ENCODE results near the gene BRD1. TPM values are rescaled to one million over a fixed set of nuclear protein-coding genes. Genes with fewer than 3 reads are reported as not detected.

The BRD1 gene
- polyA plus RNA-seq, 1 donor from 2014 or later, result 79.3 TPM

- Histone ChIP-seq H3K4me2 (ENCODE audit: low read length) (no peak overlapping the region), H4K20me1 (ENCODE audit: insufficient read depth) (no peaks in the 10 kb centered on the region)
These were observed 74.3 kb downstream of the BRD1 start for GRCh38 chr22:49753276-49753890.

GRCh38 chr22:49752598-49753091 is 75.0 kb downstream of the BRD1 start:
- H3K9ac ChIP-seq (ENCODE audit: low read length), result no peak overlapping the region
- H3K4me2 ChIP-seq (ENCODE audit: low read length), result no peak overlapping the region
- no peaks in the 10 kb centered on the region for H4K20me1 ChIP-seq (ENCODE audit: insufficient read depth)
- no peaks in the 10 kb centered on the region for H3K9me2 ChIP-seq (ENCODE audit: insufficient read depth, low read length)
- no peak overlapping the region for H2AFZ ChIP-seq (ENCODE audit: low read depth, low read length)
- no peaks in the 10 kb centered on the region for H3K36me3 ChIP-seq (ENCODE audit: insufficient read depth, low read length)
- TF ChIP-seq TAF1 (IDR thresholded peaks at IDR 0.05; ENCODE audit: low read depth), result no peak
- no peak for TF ChIP-seq RAD21 (conservative IDR thresholded peaks at IDR 0.05)
- TF ChIP-seq MXI1 (conservative IDR thresholded peaks at IDR 0.05; ENCODE audit: poor library complexity, severe bottlenecking), result no peak
- no peak for TF ChIP-seq EP300 (conservative IDR thresholded peaks at IDR 0.05; ENCODE audit: poor library complexity, severe bottlenecking)
- no peak for TF ChIP-seq SMC3 (conservative IDR thresholded peaks at IDR 0.05; ENCODE audit: poor library complexity)
- TF ChIP-seq EZH2 (IDR thresholded peaks at IDR 0.05; ENCODE audit: borderline replicate concordance, insufficient read depth, low read length, poor library complexity, severe bottlenecking), result no peak
- TF ChIP-seq POLR2AphosphoS5 (IDR thresholded peaks at IDR 0.05), result no peak
- H3K79me2 ChIP-seq (replicated peaks; ENCODE audit: insufficient read depth, low read length), result no peaks in the 10 kb centered on the region
- H3K9me3 ChIP-seq (ENCODE audit: low read length), result peaks cover 5% of the 10 kb centered on the region
- no peak overlapping the region for H3K4me3 ChIP-seq (ENCODE audit: low read length)
- H3K27ac ChIP-seq (ENCODE audit: low read length), result no peak overlapping the region
- H3F3A ChIP-seq (ENCODE audit: insufficient read depth, low read length, poor library complexity, severe bottlenecking), result no peaks in the 10 kb centered on the region
- H3K27me3 ChIP-seq (ENCODE audit: insufficient read depth, low read depth, low read length), result no peaks in the 10 kb centered on the region

More at GRCh38 chr22:49753276-49753890, 74.3 kb downstream of the BRD1 start:
- Histone ChIP-seq H3K9me3 (ENCODE audit: low read length) (peaks cover 5% of the 10 kb centered on the region), H3K4me3 (ENCODE audit: low read length) (no peak overlapping the region), H2AFZ (ENCODE audit: low read depth, low read length) (no peak overlapping the region), H3F3A (ENCODE audit: insufficient read depth, low read length, poor library complexity, severe bottlenecking) (no peaks in the 10 kb centered on the region), H3K27me3 (ENCODE audit: insufficient read depth, low read depth, low read length) (no peaks in the 10 kb centered on the region), H3K36me3 (ENCODE audit: insufficient read depth, low read length) (no peaks in the 10 kb centered on the region), H3K9me2 (ENCODE audit: insufficient read depth, low read length) (no peaks in the 10 kb centered on the region), H3K27ac (ENCODE audit: low read length) (no peak overlapping the region), H3K79me2 (replicated peaks; ENCODE audit: insufficient read depth, low read length) (no peaks in the 10 kb centered on the region), H3K9ac (ENCODE audit: low read length) (no peak overlapping the region)
- TF ChIP-seq EZH2 (IDR thresholded peaks at IDR 0.05; ENCODE audit: borderline replicate concordance, insufficient read depth, low read length, poor library complexity, severe bottlenecking), result no peak
- no peak for TF ChIP-seq SMC3 (conservative IDR thresholded peaks at IDR 0.05; ENCODE audit: poor library complexity)
- no peak for TF ChIP-seq MXI1 (conservative IDR thresholded peaks at IDR 0.05; ENCODE audit: poor library complexity, severe bottlenecking)
- no peak for TF ChIP-seq REST (IDR thresholded peaks at IDR 0.05; ENCODE audit: borderline replicate concordance)
- no peak for TF ChIP-seq POLR2AphosphoS5 (IDR thresholded peaks at IDR 0.05)
- no peak for TF ChIP-seq RAD21 (conservative IDR thresholded peaks at IDR 0.05)
- no peak for TF ChIP-seq EP300 (conservative IDR thresholded peaks at IDR 0.05; ENCODE audit: poor library complexity, severe bottlenecking)
- TF ChIP-seq CTCF (IDR thresholded peaks at IDR 0.05; ENCODE audit: poor library complexity, severe bottlenecking), result no peak
- no peak for TF ChIP-seq TAF1 (IDR thresholded peaks at IDR 0.05; ENCODE audit: low read depth)

Data from neural cell (in vitro differentiated cells).